ENCODE results near the gene IQCK.

The IQCK gene

DNA sequence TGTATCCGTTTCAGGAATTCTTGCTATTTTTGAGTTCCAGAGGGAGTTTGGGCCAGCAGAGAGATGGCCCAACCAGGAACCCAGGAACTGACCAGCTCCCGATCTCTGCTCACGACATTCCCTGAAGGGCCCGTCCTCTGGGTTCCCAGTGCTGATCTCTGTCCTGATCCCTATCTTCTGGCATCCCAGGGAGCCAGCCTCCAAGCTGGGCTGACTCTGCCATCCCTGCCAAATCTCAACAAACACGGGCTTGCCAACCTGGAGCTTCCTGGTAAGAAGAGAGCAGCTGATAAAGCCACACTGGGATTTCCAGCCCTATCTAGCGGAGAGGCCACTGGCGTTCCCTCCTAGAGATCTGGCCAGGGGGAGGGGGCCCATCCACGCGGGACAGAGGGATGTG is 150.3 kb downstream of the IQCK start:
- DNase-seq = no peak

DNA sequence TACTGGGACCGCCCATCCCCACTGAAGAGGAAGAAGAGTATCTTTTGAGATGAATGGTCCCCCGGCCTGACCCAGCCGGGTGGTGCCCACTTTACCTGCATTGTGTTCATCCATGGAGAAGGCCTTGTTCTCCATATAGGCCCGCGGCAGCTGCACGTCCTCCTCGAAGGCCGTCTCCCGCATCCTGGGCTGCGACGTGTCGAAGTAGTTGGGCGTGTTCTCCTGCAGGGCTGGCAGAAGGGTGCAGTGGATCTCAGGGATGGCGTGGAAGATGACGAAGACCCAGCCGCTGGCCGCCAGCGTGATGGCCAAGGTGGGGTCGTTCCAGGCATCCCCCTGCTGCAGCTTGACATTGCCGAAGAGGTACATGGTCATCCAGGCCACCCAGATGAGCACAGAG is 153.7 kb downstream of the IQCK start:
- no peak for DNase-seq

DNA sequence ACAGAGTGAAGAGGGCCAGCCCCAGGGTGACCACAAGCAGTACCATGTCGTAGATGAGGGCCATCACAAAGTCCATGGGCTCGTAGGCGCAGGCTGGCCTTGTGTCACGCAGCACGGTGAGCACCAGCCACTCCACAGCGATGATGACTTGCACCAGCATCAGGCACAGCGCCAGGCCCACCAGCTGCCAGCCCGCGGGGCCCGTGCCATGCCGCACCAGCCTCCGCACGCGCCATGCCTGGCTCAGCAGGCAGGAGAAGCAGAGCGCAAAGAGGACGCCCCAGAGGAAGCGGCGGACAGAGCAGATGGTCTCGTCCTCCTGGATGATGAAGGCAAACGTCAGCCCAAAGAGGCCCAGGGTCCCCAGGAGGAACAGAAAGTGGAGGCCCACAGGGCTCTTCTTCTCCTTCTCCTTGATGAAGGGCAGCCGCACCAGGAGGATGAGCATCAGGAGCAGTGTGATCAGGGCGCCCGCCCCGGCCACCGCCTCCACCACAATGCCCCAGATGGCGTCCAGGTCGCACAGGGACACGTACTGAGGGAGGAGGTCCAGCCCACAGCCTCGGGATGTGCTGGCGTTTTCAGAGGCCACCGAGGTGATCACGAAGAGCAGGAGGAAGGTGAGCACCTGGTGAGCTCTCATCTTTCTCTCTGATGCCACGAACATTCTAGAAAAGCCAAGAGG is 154.2 kb downstream of the IQCK start:
- DNase-seq = no peak

DNA sequence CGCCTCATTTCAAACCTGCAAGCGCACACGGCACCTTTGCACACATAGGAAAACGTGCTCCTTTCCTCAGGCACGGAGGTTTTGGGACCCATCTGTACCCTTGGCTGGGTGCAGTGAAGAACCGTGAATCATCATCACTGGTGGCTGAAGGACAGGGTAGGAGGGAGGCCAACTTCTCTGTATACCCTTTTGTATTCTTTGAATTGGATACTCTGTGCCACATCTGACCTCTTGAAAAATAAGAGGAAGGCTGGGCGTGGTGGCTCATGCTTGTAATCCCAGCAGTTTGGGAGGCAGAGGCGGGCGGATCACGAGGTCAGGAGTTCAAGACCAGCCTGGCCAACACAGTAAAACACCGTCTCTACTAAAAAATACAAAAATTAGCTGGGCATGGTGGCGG is 154.9 kb downstream of the IQCK start:
- no peak for DNase-seq

DNA sequence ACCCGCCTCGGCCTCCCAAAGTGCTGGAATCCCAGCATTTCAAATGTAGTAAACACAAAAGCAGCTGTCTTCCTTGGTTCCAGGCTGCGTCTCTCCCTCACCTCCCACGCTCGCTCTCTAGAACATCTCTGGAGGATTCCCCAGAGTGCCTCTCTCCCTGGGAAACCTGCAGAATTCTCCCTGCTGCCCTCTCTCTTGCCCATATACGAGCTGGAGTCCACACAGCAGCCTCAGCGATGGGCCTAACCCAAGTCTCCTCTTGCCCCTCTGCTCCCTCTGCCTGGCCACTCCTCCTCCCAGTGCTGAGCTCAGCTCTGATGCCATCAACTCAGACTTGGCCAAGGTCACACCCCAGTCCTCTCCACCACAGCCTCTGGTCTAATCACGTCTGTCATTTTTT is 156.0 kb downstream of the IQCK start:
- DNase-seq = no peak

DNA sequence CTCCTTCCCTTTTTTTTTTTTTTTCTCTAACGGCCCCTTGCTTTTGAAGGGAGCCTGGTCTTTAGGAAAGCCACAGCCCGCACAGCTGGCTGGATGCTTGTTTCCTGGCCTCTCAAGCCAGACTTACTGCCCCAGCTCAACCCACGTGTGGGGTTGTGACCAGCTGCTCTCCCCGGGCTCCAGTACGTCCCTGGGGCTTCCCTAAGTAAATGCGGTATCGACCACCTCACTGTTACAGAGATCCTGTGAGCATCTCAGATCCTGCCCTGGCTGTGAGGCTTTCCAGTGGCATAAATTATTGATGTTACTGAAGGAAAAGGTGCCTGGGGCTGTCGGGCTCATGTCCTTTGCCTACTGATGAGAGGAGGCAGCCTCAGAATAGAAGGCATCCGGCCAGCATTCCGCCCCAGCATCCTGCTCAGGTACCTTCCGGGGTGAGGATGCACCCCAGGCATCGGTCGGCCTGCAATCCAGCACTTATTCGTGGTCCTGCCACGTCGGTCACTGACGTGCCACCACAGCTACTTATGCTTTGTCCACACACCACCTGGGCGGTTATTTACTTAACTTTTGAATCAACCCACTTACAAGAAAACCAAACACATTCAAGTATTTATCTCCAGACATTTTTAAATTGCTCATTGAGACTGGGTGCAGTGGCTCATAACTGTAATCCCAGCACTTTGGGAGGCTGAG is 156.9 kb downstream of the IQCK start:
- no peak for DNase-seq

DNA sequence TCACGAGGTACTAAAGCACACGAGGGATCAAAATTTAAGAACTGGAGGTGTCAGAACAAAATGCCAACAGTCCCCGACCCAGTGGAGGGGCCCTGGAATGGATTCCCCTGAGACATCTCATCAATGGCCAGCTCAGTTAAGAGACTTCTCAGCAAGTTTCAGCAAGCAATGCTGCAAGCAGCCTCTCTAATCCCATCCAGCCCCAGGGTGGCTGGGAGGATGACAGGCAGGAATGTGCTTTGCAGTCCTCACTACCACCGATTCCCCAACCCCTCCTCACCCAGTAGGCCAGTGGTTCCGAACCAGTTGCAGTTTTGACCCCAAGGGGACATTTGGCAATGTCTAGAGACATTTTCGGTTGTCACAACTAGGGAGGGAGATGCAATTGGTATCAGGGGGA is 157.8 kb downstream of the IQCK start:
- DNase-seq = no peak

DNA sequence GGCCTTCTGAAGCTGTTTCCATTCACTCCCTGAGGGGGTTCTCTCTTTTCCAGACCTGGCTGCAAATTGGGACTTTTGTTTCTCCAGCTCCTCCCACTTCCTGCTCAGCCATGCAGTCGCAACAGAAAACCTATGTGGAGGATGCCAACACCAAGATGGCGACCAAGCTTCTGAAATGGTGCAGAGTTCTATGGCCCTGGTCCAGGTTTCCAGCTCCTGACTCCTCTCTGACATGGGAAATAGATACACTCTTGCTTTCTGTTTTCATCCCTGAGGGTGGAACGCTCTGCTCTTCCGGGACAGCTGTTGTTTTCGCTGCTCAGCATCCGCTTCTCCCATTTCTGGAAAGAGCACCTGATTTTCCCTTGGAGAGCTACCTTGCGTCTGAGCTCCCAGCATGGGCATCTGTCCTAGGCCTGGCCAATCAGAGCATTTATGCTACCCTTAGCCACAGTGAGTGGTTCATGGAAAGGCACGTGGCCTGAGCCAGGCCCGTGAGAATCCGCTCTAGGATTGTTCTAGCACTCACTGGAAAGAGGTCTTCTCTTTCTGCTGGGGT is 158.5 kb downstream of the IQCK start:
- no peak for DNase-seq

DNA sequence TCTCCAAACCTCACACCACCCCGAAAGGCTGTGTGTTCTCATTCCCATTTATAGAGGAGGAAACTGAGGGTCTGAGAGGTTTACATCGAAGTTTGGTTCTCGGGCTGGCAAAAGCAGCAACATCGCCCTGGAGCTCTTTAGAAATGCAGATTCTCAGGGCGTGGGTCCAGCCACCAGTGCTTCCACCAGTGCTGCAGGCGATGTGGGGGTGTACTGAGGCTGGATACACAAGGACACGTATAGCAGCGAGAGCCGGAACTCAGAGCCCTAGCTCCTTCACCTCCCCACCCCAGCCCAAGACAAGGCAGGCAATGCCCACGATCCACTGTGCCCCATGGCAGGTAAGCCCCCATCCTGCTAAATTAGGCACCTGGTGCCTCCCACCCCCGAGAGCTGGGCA is 160.7 kb downstream of the IQCK start:
- no peak for DNase-seq

DNA sequence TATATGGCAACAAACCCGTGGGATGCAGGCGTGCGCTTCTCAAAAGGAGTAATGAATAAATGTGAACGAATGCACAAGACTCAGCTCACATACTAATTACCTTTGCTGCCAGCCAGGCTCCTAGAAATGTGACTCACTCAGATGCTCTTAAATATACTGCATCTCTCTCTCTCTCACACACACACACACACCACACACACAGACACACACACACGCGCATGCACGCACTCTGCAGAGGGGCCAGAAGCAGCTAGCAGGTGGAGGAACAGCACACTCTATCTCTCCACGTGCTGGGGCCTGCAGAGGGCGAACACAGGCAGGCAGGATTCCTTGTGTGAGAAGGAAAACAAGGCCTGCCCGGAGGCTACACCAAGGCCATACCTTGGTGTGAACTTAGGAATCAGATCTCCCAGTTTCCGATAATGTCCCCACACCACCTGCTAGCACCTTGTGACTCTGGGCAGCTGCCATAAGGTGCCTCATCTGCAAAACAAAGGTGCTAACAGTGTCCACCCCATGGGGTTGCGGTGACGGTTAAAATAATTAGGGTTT is 161.2 kb downstream of the IQCK start:
- no peak for DNase-seq

DNA sequence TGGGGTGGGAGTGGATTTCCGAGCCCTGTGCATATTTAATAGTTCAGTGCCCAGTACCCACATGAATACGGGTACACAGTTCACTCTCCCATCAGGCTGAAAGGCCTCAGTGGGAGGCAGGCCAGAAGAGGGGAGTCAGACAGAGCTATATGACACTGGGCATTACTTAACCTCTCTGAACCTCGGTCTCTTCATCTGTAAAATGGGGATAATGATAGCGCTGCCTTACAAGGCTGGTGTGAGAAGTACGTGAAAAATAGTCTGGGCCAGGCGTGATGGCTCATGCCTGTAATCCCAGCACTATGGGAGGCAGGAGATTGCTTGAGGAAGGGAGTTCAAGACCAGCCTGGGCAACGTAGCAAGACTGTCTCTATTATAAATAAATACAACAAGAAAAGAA is 163.0 kb downstream of the IQCK start:
- no peak for DNase-seq

DNA sequence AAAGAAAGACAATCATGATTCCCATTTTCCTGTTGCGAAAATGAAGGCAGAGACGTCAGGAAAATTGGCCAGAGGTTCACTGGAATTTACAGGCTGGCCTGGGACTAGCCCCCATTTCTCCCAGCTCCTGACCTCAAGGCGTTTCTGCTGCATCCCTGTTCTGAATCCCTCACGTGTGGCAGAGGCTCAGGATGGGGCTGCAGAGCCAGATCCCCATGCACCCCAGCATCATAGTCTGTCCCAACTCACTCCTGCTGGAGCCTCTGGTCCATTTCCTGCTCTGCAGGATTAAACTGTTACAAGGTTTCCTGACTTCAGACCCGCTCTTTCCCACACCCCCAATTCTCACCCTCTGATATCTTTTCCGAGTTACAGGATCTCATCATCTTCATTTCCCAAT is 163.7 kb downstream of the IQCK start:
- no peak for DNase-seq

DNA sequence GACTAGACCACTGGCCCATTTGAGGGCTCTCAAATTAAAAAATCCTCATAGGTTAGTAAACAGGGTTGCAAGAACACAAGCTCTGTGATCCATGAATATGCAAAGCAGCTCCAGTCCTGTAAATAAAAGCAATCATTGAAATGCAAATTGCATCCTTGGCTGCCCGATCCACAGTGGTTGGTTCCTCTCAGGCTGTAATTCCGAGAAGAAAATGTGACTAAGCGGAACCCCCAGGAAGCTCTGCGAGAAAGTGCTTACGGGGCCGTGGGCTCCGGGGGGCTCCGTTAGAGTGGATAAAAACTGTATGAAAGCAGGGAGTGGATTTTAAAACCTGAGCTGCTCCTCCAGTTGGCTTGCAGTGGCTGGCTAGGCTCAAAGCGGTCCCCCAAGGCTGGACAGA is 164.1 kb downstream of the IQCK start:
- DNase-seq = no peak

DNA sequence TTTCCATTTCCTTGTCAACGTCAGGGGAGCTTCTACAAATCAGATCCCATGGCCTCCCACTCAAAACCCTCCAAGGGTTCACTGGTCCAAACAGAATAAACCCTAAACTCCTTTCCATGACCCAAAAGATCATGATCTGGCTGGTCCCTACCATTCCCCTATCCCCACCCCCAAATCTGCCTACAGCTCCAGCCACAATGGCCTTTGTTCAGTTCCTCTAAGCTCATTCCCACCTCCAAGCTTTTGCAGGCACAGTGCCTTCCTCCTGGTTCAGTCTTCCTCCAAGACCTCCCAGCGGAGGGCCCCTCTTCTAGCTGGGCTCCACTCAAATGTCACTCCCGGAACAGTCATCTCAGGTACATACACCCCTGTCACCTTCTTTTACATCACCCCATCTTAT is 164.6 kb downstream of the IQCK start:
- no peak for DNase-seq

DNA sequence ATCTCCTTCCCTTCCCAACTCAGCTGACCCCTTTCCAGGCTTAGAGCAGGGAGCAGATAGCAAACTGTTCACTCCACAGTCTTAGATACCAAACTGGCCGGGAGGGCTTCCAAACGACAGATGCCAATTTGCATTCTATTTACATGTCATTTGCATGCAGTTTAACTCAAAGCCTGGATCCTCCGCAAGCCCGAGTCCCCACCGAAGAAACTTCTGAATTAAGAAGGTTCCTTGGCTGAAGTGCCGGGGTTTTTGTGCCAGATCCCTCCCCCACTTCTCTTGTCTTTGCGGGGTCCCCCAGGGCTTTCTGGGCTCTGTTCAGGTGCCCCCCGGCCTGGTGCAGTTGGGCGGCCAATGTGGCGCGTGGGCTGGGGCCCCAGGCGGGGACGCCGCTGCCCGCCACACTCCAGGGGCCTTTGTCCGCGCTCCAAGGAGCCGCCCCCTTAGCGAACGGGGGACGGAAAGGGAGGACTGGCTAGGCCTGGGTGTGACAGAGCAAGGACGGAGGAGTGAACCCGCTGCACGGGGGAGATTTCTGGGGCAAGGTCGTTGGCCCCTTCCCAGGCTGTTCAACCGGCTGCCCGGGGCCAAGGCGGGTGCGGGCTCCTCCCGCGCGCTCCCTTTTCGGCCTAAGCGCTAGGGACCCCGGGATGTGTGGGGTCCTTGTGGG is 165.4 kb downstream of the IQCK start:
- peak; percentile 12 for DNase-seq

DNA sequence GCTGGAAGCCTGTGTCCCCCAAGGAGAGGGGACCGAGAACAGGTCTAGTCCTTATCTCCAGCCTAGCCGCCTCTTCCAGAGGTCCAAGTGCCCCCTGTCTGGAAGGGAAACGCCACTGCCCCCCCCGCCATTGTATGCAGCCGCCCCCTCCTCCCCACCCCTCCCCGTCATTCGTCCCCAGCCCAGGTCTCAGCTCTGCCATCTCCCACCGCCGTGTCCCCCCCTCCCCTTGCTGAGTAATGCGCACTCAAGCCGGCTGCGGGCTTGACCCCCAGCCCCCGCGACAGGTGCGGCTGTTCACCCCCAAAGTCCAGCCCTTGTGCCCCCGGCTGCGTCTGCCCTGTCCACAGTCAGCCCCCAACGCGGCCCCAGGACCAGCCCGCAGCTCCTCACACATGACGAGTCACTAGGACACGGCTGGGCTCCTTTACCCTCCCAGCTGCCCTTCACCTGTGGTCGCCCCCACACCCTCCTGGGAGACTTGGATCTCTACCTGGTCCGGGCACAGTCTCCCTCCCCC is 166.0 kb downstream of the IQCK start:
- DNase-seq = peak; percentile 5

DNA sequence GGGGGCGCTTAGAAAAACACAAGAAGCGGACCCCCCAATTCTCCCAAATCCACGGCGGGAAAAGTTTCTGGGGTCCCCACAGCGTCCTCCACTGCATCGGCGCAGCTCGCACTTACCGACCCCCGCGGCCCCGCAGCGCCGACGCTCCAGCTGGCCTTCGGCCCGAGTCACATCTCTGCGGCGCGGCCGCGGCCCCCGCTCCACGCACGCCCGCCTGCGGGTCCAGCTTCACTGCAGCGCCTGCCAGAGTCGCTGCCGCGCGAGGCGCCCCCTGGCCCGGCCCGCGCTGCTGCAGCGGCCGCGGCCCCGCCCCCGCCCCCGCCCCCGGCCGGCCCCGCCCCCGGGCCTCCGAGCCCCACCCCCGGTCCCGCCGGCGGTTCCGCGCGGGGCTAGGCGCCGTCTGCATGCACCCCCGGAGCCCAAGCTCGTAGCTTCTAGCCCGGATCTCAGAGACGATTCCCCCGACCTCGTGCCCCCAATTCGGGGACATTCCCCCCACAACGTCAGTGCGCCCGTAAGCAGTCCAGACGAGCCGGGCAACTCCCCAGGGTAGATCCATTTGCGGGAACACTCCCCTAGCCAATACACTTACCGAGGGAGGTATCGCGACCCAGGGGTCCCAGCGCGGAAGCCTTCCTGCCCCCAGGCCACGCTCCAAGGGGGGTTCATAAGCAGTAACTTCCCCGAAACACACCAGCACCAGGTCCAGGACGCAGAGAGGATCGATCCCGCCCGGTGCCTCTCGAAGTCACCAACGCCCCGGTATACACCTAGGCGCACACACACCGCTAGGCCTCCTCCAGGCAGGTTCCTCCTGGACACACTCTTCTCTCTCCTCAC is 166.8 kb downstream of the IQCK start, which contains the start of gene GPRC5B:
Gene GPRC5B (minus strand): TSS at position 238 of the 840 bp plus-strand sequence. CDS start 12,003 bp downstream, outside the sequence.
- peak; percentile 44 for DNase-seq

DNA sequence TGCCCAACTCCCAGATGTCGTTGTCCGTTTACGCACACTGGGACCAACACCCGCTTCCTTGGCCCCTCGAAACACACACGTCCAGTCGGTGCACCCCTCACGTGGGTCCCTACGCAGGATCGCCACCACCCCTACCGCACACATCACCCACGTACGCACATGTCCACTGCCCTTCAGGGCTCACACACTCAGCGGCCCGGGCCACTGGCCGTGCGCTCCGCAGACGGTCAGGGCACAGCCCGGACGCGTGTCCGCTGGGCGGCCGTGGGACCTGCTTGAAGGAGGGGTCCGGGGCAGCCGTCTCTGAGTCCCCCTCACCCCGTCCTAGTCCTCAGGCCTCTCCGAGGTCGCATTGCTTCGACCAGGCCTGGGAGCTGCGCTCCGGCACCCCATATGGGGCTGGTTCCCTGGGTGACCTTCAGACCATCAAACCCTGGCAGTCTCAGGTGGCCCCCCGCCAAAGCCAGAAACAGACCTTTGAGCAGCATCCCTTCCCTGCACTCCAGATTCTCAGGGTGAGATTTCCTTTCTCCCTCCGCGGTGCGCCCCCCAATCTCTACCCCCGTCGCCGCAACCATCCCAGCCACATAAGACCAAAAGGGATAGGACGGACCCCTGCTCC is 167.5 kb downstream of the IQCK start:
- DNase-seq = peak; percentile 8

DNA sequence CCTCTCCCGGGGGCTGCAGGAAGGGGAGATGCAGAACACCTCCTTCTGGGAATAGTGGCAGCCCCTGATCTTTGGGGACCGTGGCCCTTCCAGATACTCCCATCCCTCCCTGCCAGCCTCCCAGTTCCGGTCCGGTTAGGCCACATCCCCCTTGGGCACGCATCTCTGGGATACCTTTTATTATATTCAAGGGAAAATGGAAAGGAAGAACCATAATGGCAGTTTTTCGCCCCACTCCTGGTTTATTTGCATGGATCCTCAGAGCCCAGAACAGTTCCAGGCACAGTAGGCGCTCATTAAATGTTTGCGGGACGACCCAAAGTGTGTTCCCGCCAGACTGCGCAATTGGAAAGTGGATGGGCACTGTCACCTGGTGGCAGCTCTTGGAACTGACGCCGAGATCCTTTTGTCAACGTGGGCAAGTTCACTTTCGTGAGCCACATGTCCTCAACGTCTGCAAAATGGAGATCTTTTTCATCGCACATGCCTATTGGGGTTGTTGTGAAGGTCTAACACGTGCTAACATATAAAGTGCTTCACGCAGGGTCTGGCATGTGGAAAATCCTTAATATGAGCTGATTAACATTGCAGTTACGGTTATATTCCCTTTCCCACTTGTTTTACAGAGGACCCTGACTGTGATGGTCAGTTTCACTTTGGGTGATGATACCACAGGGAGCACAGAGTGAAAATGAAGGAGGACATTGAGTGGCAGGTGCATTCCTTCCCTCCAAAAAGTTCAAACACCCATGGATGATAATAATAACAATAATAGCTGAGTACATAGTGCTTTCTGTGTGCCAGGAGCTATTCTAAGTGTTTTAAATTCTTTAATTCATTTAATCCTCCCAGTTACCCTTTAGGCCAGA is 168.2 kb downstream of the IQCK start:
- peak; percentile 84 for DNase-seq

DNA sequence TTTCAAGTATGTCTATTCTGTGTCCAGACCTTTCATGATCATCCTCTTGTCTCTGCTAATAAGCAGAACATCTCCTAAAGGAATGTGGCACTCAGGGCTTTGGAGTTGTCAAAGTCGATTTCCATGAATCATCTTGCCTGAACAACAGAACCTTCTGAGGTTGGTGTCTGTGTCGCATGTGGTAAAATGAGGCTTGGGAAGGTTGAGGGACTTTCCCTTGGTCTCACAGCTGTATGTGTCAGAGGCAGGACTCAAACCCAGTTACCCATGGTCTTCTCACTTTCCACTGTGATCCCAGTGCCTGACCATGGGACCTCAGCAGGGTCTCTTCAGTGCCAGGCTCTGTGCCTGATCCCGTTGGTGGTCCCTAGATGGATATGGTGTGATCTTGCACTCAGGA is 170.8 kb downstream of the IQCK start:
- DNase-seq = no peak

DNA sequence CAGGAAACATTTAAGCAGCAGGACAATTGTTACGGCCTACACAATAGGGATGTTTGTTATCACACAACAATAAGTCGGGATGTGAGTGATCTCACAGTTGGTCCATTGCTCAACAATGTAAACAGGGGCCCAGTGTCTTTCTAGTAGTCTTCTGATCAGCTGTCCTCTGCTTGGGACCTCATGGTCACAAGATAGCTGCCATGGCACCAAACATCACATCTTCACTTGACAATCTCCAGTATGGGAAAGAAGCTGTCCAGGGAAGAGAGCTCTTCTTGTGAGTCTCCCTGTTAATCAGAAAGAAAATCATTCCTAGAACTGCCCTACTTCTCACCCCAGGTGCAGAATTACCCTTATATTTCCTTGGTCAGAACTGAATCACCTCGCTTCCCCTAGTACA is 172.8 kb downstream of the IQCK start:
- DNase-seq = no peak

Measured in stimulated activated CD4-positive, alpha-beta T cell treated with anti-CD3 and anti-CD28 coated beads, Interleukin-4, amount 100 ng/mL, for 1 hour (primary cell).